Gastroesophageal sphincter (tissue), 4 donors: ENCODE data around the gene LSAMP. TPM values are rescaled to one million over a fixed set of nuclear protein-coding genes. Genes with fewer than 3 reads are reported as not detected.

Experiments used
- ATAC-seq: fragments of 150-250 bp; one replicate; pipeline ENCODE4 v1.9.1; 2016; ENCODE audit warnings: mild to moderate bottlenecking, moderate library complexity
- H3K27ac ChIP-seq, 4 donors: fragments of 200-600 bp; sonication (generic) in 3 of 4; 1 replicate in 3 of 4; 2 replicates in 1 of 4; pipeline ENCODE4 v1.5.1; 2016 to 2019
- H3K27me3 ChIP-seq: fragments of 200-600 bp; sonication (generic); one replicate; pipeline ENCODE4 v1.5.1; 2019
- H3K36me3 ChIP-seq, 2 donors: fragments of 200-600 bp; sonication (generic); one replicate each; pipeline ENCODE4 v1.5.1; 2019; ENCODE audit warnings: control low read depth in 1 of 2
- H3K4me1 ChIP-seq, 3 donors: fragments of 200-600 bp; sonication (generic); 1 replicate in 2 of 3; 2 replicates in 1 of 3; pipeline ENCODE4 v1.5.1; 2016 to 2019; ENCODE audit warnings: control low read depth in 2 of 3
- H3K4me3 ChIP-seq, 2 donors: fragments of 200-600 bp; sonication (generic); one replicate each; pipeline ENCODE4 v1.5.1; 2019; ENCODE audit warnings: mild to moderate bottlenecking in 1 of 2, moderate library complexity in 1 of 2
- H3K9me3 ChIP-seq, 3 donors: fragments of 200-600 bp; sonication (generic); one replicate each; pipeline ENCODE4 v1.5.1; 2017 to 2019; ENCODE audit warnings: control low read depth in 2 of 3
- EP300 ChIP-seq: sonication (generic); formaldehyde crosslinking; IDR thresholded peaks from one replicate; pipeline ENCODE4 v1.6.1; 2017; ENCODE audit warnings: antibody characterized with exemption, mild to moderate bottlenecking
- POLR2A ChIP-seq, 2 donors: fragments of 450-650 bp; IDR thresholded peaks; one replicate each; pipeline ENCODE4 v1.6.1; 2017; ENCODE audit warnings: antibody characterized with exemption in 2 of 2, mild to moderate bottlenecking in 2 of 2, moderate library complexity in 1 of 2
- POLR2AphosphoS5 ChIP-seq: sonication (generic); formaldehyde crosslinking; IDR thresholded peaks from one replicate; pipeline ENCODE4 v1.6.1; 2017; ENCODE audit warnings: antibody characterized with exemption
- WGBS, 2 donors: methylation state at CpG; one replicate each; pipeline ENCODE4 v1.1.5; 2018; ENCODE audit warnings: low coverage in 1 of 2; 5-methylcytosine and 5-hydroxymethylcytosine counted together
- total RNA-seq, 4 donors: library from RNA; depleted of rRNA; stranded (reverse); fragments of >200 nt; gene quantifications; one replicate each; pipeline ENCODE4 v1.1.0, GENCODE V29; 2016
- TF ChIP-seq, protein P1 (sequence below), 4 experiments: fragments of 200-600 bp in 2 of 4; fragments of 450-650 bp in 2 of 4; sonication (generic) in 1 of 4; IDR thresholded peaks; one replicate each; pipeline ENCODE4 v1.5.1; 2017 to 2019; ENCODE audit warnings: antibody characterized with exemption in 4 of 4, mild to moderate bottlenecking in 2 of 4, moderate library complexity in 2 of 4

The LSAMP gene
- total RNA-seq, 4 donors from 2014 or later: 1.5 to 9.3 (median 3.6) TPM

DNA sequence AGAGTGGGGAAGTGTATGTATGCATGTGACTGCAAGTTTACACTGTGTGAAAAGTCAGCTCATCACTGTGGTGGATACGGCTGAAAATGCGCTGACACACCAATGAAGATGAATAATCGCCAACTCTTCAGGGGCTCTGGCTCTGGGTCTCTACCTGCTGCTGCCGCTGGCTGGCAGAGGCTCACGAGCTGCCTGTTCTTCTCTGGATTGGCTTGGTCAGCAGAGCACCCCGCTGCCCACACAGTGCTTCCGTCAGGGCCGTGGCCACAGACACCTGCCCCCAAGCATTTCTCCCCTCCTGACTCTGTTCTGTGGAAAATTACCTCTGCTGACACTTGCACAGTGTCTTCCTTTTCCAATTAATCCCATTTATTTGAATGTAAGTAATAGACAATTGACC, 606.5 kb downstream of the LSAMP start:
- no peak for ATAC-seq
- no peak overlapping the region for H3K4me3 ChIP-seq
- no peak overlapping the region for H3K27ac ChIP-seq
- no peaks in the 10 kb centered on the region for H3K27me3 ChIP-seq
- no peaks in the 10 kb centered on the region for H3K36me3 ChIP-seq
- no peaks in the 10 kb centered on the region for H3K9me3 ChIP-seq
- TF ChIP-seq POLR2AphosphoS5 (no peak), EP300 (no peak), POLR2A (IDR thresholded peaks at IDR 0.05) (no peak)
- TF ChIP-seq, protein P1, sequence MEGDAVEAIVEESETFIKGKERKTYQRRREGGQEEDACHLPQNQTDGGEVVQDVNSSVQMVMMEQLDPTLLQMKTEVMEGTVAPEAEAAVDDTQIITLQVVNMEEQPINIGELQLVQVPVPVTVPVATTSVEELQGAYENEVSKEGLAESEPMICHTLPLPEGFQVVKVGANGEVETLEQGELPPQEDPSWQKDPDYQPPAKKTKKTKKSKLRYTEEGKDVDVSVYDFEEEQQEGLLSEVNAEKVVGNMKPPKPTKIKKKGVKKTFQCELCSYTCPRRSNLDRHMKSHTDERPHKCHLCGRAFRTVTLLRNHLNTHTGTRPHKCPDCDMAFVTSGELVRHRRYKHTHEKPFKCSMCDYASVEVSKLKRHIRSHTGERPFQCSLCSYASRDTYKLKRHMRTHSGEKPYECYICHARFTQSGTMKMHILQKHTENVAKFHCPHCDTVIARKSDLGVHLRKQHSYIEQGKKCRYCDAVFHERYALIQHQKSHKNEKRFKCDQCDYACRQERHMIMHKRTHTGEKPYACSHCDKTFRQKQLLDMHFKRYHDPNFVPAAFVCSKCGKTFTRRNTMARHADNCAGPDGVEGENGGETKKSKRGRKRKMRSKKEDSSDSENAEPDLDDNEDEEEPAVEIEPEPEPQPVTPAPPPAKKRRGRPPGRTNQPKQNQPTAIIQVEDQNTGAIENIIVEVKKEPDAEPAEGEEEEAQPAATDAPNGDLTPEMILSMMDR (IDR thresholded peaks at IDR 0.05): no peak
- peaks cover 0 to 6% (median 0%) of the 10 kb centered on the region in 3 donors for H3K4me1 ChIP-seq
- WGBS, 2 donors: 96 to 100% methylated on average over 5 to 8 of the region's 8 CpGs

DNA sequence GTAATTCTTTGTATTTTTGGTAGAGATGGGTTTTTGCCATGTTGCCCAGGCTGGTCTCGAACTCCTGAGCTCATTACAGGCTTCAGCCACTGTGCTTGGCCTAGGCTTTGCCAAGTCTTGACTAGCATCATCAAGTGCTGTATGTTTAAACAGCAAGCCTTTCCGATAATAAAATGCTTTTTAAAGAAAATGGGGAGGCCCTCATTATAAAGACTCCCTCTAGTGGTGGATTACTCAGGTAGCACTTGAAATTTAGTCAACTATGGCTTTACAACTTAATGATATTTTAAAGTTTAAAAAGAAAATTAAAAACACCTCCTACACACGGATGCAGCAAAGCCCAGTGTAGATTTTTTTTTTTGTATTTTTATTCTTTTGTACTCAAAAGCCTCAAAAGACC, 608.3 kb downstream of the LSAMP start:
- H3K9me3 ChIP-seq: no peaks in the 10 kb centered on the region
- WGBS, 2 donors: 54 to 72% methylated on average over 2 to 3 of the region's 3 CpGs
- H3K4me1 ChIP-seq: peaks cover 0 to 15% (median 5%) of the 10 kb centered on the region in 3 donors
- no peak overlapping the region for H3K27ac ChIP-seq
- no peak for ATAC-seq
- H3K4me3 ChIP-seq: no peak overlapping the region
- no peak for TF ChIP-seq EP300
- TF ChIP-seq, protein P1 (IDR thresholded peaks at IDR 0.05): peak in 2 of 4 experiments; percentile 34 to 37
- H3K27me3 ChIP-seq: no peaks in the 10 kb centered on the region
- no peaks in the 10 kb centered on the region for H3K36me3 ChIP-seq

DNA sequence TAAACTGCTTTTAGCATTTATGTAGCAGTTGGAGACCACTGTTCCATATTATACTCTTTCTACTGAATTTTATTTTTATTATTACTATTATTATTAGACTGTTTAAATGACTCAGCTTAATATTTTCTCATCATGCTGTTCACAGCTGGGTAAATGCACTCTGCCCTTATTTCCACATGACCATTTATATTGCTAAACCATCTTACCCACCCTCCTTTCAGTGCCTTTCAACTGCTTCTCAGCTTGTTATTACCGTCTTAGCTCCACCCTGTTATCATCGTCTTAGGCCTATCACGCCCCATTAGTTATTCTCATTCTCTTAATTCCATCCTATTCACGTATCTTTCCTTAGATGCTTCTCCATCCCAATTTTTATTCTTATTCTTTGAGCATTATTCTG, 609.3 kb downstream of the LSAMP start:
- H3K4me3 ChIP-seq: no peak overlapping the region
- TF ChIP-seq POLR2A (IDR thresholded peaks at IDR 0.05) (no peak), POLR2AphosphoS5 (no peak), EP300 (no peak)
- TF ChIP-seq, protein P1 (IDR thresholded peaks at IDR 0.05): no peak
- no peaks in the 10 kb centered on the region for H3K36me3 ChIP-seq
- no peak for ATAC-seq
- H3K9me3 ChIP-seq: no peaks in the 10 kb centered on the region
- peaks cover 0 to 15% (median 5%) of the 10 kb centered on the region in 3 donors for H3K4me1 ChIP-seq
- no peak overlapping the region for H3K27ac ChIP-seq
- 87 to 97% methylated on average over 4 of the region's 4 CpGs for WGBS, 2 donors
- H3K27me3 ChIP-seq: no peaks in the 10 kb centered on the region

DNA sequence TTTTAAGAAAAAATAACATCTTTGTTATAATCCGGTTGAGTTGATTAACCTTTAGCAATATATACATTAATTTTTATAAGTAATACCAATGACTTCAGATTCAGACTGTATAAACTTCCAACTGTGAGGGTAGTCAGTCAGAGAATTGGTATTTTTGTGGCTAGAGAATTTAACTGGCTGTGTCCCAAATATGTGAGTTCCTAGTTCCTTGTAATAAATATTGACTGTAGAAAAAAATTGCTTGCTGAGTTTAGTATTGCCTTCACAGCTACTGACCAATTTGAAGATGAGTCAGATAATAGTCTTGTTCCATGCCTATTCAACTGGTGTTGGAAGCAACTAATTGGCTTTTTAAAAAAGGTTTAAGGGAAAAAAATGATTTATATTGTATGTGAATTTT, 611.2 kb downstream of the LSAMP start:
- no peak for TF ChIP-seq EP300
- TF ChIP-seq POLR2A (IDR thresholded peaks at IDR 0.05): no peak
- TF ChIP-seq POLR2AphosphoS5: no peak
- TF ChIP-seq, protein P1 (IDR thresholded peaks at IDR 0.05): no peak
- Histone ChIP-seq H3K36me3 (no peaks in the 10 kb centered on the region), H3K27me3 (no peaks in the 10 kb centered on the region), H3K9me3 (no peaks in the 10 kb centered on the region), H3K4me3 (no peak overlapping the region), H3K27ac (no peak overlapping the region), H3K4me1 (peaks cover 0 to 15% (median 5%) of the 10 kb centered on the region in 3 donors)
- 84 to 100% methylated on average over 1 of the region's 1 CpG for WGBS, 2 donors
- ATAC-seq: no peak

- Histone ChIP-seq H3K27me3 (no peaks in the 10 kb centered on the region), H3K4me1 (peaks cover 0 to 15% (median 5%) of the 10 kb centered on the region in 3 donors), H3K4me3 (no peak overlapping the region), H3K9me3 (no peaks in the 10 kb centered on the region), H3K27ac (no peak overlapping the region), H3K36me3 (no peaks in the 10 kb centered on the region)
- no peak for ATAC-seq
- WGBS, 2 donors: 32 to 90% methylated on average over 2 of the region's 2 CpGs
- TF ChIP-seq, protein P1 (IDR thresholded peaks at IDR 0.05): no peak
- TF ChIP-seq POLR2A (IDR thresholded peaks at IDR 0.05) (no peak), EP300 (no peak)
These were observed 612.2 kb downstream of the LSAMP start for GRCh38 chr3:115833074-115833473.
